Sigmoid colon (tissue), 4 donors: Measurements from ENCODE around the gene EXOC1.

Experiments
- POLR2A ChIP-seq, 2 donors: fragments of 450-650 bp; IDR thresholded peaks; one replicate each; pipeline ENCODE4 v1.6.1; 2016; ENCODE audit warnings: antibody characterized with exemption in 2 of 2, mild to moderate bottlenecking in 2 of 2, moderate library complexity in 2 of 2
- POLR2AphosphoS5 ChIP-seq, 4 donors: sonication (generic); formaldehyde crosslinking; IDR thresholded peaks; one replicate each; pipeline ENCODE4 v1.6.1; 2017; ENCODE audit warnings: antibody characterized with exemption in 4 of 4
- TF ChIP-seq, protein P1 (sequence below), 4 experiments: fragments of 450-650 bp in 3 of 4; fragments of 200-600 bp in 1 of 4; IDR thresholded peaks; one replicate each; pipeline ENCODE4 v1.5.1; 2016 to 2019; ENCODE audit warnings: antibody characterized with exemption in 4 of 4, mild to moderate bottlenecking in 3 of 4, moderate library complexity in 2 of 4

DNA sequence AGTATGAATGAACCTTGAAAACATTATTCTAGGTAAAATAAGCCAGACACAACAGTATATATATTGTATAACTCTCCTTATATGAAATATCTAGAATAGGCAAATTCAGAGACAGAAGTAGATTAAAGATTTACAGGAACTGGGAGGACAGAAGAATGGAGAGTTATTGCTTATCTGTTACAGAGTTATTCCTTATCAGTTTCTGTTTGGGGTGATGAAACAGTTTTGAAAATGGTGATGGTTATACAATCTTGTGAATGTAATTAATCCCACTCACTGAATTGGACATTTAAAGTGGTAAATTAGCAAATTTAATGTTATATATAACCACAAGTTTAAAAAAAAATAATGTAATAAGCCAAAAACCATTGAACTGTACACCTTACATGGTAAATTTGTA lies 14.5 kb upstream of the EXOC1 start:
- TF ChIP-seq POLR2A (IDR thresholded peaks at IDR 0.05) (no peak), POLR2AphosphoS5 (IDR thresholded peaks at IDR 0.05) (no peak)
- TF ChIP-seq, protein P1, sequence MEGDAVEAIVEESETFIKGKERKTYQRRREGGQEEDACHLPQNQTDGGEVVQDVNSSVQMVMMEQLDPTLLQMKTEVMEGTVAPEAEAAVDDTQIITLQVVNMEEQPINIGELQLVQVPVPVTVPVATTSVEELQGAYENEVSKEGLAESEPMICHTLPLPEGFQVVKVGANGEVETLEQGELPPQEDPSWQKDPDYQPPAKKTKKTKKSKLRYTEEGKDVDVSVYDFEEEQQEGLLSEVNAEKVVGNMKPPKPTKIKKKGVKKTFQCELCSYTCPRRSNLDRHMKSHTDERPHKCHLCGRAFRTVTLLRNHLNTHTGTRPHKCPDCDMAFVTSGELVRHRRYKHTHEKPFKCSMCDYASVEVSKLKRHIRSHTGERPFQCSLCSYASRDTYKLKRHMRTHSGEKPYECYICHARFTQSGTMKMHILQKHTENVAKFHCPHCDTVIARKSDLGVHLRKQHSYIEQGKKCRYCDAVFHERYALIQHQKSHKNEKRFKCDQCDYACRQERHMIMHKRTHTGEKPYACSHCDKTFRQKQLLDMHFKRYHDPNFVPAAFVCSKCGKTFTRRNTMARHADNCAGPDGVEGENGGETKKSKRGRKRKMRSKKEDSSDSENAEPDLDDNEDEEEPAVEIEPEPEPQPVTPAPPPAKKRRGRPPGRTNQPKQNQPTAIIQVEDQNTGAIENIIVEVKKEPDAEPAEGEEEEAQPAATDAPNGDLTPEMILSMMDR (IDR thresholded peaks at IDR 0.05), result no peak
